Measurements from ENCODE around the gene RNMT. TPM values are rescaled to one million over a fixed set of nuclear protein-coding genes. Genes with fewer than 3 reads are reported as not detected.

RNMT gene
- total RNA-seq, 1 experiment from 2014 or later = 58.0 TPM

GRCh38 chr18:13700153-13700552, 26.3 kb upstream of the RNMT start:
- no peak overlapping the region for H3K4me3 ChIP-seq (replicated peaks in 1 of 2; ENCODE audit: low read depth in 1 of 2, low read length in 2 of 2)
- no peaks in the 10 kb centered on the region for H4K20me1 ChIP-seq (ENCODE audit: insufficient read depth)
- TF ChIP-seq SRF (IDR thresholded peaks at IDR 0.05; ENCODE audit: low read depth) (no peak), CEBPB (IDR thresholded peaks at IDR 0.05; ENCODE audit: low read depth) (no peak), ZBTB33 (IDR thresholded peaks at IDR 0.05; ENCODE audit: extremely low read depth, insufficient replicate concordance, low read length) (no peak), RAD21 (IDR thresholded peaks at IDR 0.05; ENCODE audit: low read depth) (no peak), MAX (IDR thresholded peaks at IDR 0.05) (no peak), REST (IDR thresholded peaks at IDR 0.05; ENCODE audit: low read depth) (no peak), FOSL1 (IDR thresholded peaks at IDR 0.05; ENCODE audit: low read depth) (no peak), POLR2A (IDR thresholded peaks at IDR 0.05; ENCODE audit: borderline replicate concordance, extremely low read depth, insufficient read depth, insufficient read length) (no peak), ELF1 (IDR thresholded peaks at IDR 0.05; ENCODE audit: borderline replicate concordance, low read depth) (no peak), ZFX (IDR thresholded peaks at IDR 0.05) (no peak), POLR2AphosphoS5 (IDR thresholded peaks at IDR 0.05; ENCODE audit: low read depth, low read length) (no peak), SP1 (IDR thresholded peaks at IDR 0.05; ENCODE audit: low read depth) (no peak), CBX3 (IDR thresholded peaks at IDR 0.05; ENCODE audit: low read depth) (no peak)
- no peaks in the 10 kb centered on the region for H3K4me1 ChIP-seq (ENCODE audit: control insufficient read depth in 1 of 2, insufficient read depth in 2 of 2, low read length in 2 of 2)
- DNase-seq (ENCODE audit: low read depth, low spot score) = no peak
- no peak overlapping the region for H2AFZ ChIP-seq (ENCODE audit: low read depth, low read length, poor library complexity, severe bottlenecking)
- ATAC-seq = no peak
- H3K9me2 ChIP-seq (ENCODE audit: insufficient read depth) = no peaks in the 10 kb centered on the region
- ChIA-PET CTCF (no interaction called here), RAD21 (ENCODE audit: low non-redundant PET in 1 of 2, low total read pairs in 2 of 2, uncharacterized antibody in 2 of 2, unreplicated experiment in 2 of 2) (no interaction called here), POLR2A (no interaction called here)
- H3K9ac ChIP-seq (ENCODE audit: low read length) = no peak overlapping the region
- H3K9me3 ChIP-seq (ENCODE audit: control insufficient read depth in 1 of 2, insufficient read depth in 1 of 2, low read depth in 1 of 2, low read length in 2 of 2) = peaks cover 6 to 11% of the 10 kb centered on the region in 2 experiments; a peak in 2 of 4 replicates
- peaks cover 0 to 22% of the 10 kb centered on the region in 2 experiments; a peak in 1 of 4 replicates for H3K36me3 ChIP-seq (ENCODE audit: control insufficient read depth in 1 of 2, insufficient read depth in 2 of 2, low read length in 2 of 2)
- H3K79me2 ChIP-seq (ENCODE audit: insufficient read depth, low read length) = peaks cover 100% of the 10 kb centered on the region
- H3K27ac ChIP-seq (ENCODE audit: low read depth, low read length) = no peak overlapping the region
- intact Hi-C loops (cut with micrococcal nuclease) = no loop called here
- no TSS peak for BruUV-seq (replicated peaks)
- H3K4me2 ChIP-seq (ENCODE audit: low read length) = no peak overlapping the region
- H3K27me3 ChIP-seq (ENCODE audit: insufficient read depth, low read length) = no peaks in the 10 kb centered on the region

All from HCT116 (cell line).